GM18868 (cell line): ENCODE results near the gene BLTP1.
A peak's percentile ranks its signal among the peaks of the same experiment; 100 is the strongest.

Experiments used
- ATAC-seq: cut with Tn5 transposase; IDR thresholded peaks from one replicate; pipeline ENCODE4 v1.9.1; 2021; ENCODE audit warnings: mild to moderate bottlenecking, moderate library complexity; ENCODE audit not compliant: unreplicated experiment

Gene BLTP1

DNA sequence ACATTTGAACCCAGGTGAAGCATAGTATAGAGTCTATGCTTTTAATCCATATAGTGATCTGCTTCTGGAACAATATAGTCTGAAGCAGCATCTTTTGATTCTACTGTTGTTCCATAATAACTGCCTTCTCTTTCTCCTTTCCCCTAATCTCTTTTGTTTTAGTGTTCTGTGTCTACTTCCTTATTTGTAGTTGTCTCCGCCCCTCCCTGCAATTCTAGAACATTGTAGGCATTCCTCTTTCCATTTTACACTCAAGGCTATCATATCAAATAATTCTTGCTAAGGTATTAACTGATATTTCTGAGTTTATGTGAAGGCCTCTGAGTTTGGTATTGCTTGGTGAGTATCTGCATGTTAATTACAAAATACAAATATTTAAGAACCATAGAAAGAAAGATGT, 11.6 kb downstream of the BLTP1 start:
- no peak for ATAC-seq

DNA sequence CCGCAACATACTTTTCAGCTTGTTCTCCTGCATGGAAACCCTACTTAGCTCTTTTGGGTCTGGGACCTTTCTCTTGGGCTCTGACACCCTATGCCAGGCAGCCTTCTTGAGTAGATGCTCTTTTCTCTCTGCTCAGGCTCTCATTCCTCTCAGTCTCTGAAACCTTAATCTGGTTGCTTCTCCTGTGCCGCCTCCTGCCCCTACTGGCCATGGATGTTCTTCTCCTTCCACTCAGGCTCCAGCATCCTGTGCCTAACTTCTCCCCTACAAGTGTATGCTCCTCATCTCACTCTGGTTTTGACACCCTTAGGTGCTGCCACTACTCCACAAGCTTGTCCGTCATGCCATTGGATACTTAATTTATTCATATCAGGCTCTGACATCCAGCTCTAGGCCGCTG, 15.2 kb downstream of the BLTP1 start:
- no peak for ATAC-seq

DNA sequence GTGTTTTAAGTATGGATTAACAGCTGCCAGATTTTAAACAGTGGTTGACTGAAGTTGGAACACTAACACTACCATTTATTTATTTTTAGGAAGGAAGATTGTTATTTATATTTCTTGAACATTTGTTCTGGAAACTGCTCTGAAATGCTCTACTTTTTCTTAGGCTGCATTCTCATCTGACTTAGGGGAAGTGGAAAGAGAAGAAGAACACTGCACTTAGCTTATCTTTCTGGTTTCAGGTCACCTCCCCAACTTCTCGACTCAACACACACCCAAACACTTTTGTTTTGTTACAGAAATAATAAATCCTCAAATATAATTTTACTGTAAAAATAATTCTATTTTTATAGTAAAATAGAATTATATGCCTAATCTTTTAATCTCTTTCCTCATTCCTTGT, 18.6 kb downstream of the BLTP1 start:
- ATAC-seq = peak; percentile 58

DNA sequence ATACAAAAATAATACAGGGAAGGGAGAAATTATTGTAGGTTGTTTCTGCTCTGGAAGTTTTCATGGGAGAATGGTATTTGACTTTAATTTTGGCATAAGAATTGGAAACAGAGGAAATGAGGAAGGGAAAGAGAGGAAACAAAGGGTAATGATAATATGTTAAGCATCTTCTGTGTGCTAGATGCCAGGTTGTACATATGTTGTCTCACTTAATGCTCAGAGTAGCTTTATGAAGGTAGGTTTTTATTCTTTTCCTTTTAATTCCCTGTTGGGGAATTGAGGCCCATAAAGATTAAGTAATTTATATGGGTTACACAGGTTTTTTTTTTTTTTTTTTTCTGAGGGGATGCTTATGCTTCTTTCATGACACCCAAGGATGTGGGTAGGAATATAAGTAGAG, 19.2 kb downstream of the BLTP1 start:
- ATAC-seq = no peak

DNA sequence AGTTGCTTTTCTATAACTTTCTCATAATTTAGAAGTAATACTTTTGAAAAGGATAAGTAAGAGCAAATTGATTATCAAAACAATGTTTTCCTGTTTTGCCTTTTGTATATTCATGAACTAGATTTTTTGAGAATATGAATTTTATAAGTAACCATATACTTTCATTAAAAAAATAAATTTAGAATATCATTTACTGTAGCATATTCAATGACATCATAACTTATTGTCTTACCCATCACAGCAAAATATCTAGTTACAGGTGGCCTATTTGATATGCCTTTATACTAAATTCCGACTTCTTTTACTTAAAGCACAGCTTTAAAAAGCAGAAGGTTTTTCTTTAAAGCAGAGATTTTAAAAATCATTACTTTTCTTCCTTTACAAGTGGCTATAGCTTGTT, 20.1 kb downstream of the BLTP1 start:
- no peak for ATAC-seq

DNA sequence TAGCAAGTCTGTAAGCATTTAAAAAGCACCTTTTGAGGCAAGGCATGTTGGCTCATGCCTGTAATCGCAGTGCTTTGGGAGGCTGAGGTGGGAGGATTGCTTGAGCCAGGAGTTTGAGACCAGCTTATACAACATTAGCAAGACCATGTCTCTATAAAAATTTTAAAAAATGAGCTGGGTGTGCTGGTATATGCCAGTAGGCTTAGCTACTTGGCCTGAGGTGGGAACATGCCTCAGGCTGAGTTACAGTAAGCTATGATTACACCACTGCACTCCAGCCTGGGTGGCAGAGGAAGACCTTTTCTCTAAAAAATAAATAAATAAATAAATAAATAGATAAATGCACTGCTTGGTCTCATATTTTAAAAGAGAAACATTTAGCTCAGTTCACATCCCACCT, 26.8 kb downstream of the BLTP1 start:
- ATAC-seq = no peak

DNA sequence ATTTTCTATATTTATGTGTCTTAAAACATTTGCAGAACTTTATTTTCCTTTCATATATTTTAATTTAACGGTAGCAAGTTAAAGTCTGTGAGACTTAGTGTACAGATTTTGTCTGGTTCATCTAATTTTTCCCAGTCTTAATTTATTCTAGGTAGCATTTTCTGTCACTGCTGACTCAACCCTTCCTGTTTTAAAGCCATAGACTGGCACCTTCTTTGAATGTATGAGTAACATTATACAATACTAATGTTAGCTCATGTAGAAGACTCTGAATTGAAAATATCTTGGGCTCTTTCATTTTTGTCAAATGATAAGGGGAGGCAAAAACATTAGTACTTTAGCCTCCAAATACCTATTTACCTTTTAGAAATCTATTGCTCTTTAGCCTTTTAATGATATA, 43.6 kb downstream of the BLTP1 start:
- no peak for ATAC-seq
